Right lobe of liver (tissue), 4 donors: ENCODE results near the gene TRMT10B.

Experiments
- CTCF ChIP-seq, 4 donors: fragments of 200-600 bp in 3 of 4; fragments of 450-650 bp in 1 of 4; IDR thresholded peaks; one replicate each; pipeline versions ENCODE4 v1.5.1 to v1.8.0; 2016 to 2022; ENCODE audit warnings: antibody characterized with exemption in 4 of 4, mild to moderate bottlenecking in 2 of 4
- POLR2A ChIP-seq: fragments of 450-650 bp; IDR thresholded peaks from one replicate; pipeline ENCODE4 v1.6.1; 2017; ENCODE audit warnings: antibody characterized with exemption, mild to moderate bottlenecking
- donor health status: DM: no; HTN: no; CAD: no.
- donor health status: DM: no; HTN: no; CAD: no.
- donor health status: DM: no; HTN: yes; CAD: no.

GRCh38 chr9:37715991-37716505 lies 37.6 kb upstream of the TRMT10B start:
- no peak for TF ChIP-seq CTCF (IDR thresholded peaks at IDR 0.05)
- TF ChIP-seq POLR2A, result no peak
